OCI-LY1 (cell line): Measurements from ENCODE around the gene CSGALNACT2.

Experiments
- H2AFZ ChIP-seq: fragments of 200-600 bp; sonication (generic), shearing (Covaris generic); 2 replicates; pipeline ENCODE4 v1.6.0; 2014; ENCODE audit warnings: antibody characterized with exemption, mild to moderate bottlenecking, low read length
- H3F3A ChIP-seq: fragments of 200-600 bp; sonication (generic), shearing (Covaris generic); 2 replicates; pipeline ENCODE4 v1.6.0; 2014; ENCODE audit warnings: mild to moderate bottlenecking, antibody characterized with exemption, low read length, moderate library complexity; ENCODE audit not compliant: insufficient read depth
- H3K27ac ChIP-seq: fragments of 200-600 bp; sonication (generic); 2 replicates; pipeline ENCODE4 v1.5.1; 2014; ENCODE audit warnings: low read length, mixed run types, mild to moderate bottlenecking, low read depth; ENCODE audit not compliant: poor library complexity, severe bottlenecking
- H3K27me3 ChIP-seq: fragments of 200-600 bp; sonication (generic); 2 replicates; pipeline ENCODE4 v1.6.0; 2014; ENCODE audit warnings: antibody characterized with exemption, mild to moderate bottlenecking, low read length, moderate library complexity; ENCODE audit not compliant: insufficient read depth
- H3K36me3 ChIP-seq: fragments of 200-600 bp; sonication (generic); 2 replicates; pipeline ENCODE4 v1.6.1; 2014; ENCODE audit warnings: mild to moderate bottlenecking, antibody characterized with exemption, low read length, moderate library complexity, mixed read lengths; ENCODE audit not compliant: insufficient read depth
- H3K4me1 ChIP-seq: fragments of 200-600 bp; sonication (generic); 2 replicates; pipeline ENCODE4 v1.5.1; 2014; ENCODE audit warnings: mild to moderate bottlenecking, low read length, moderate library complexity; ENCODE audit not compliant: insufficient read depth, severe bottlenecking
- H3K4me2 ChIP-seq: fragments of 200-600 bp; sonication (generic), shearing (Covaris generic); 2 replicates; pipeline ENCODE4 v1.6.1; 2014; ENCODE audit warnings: low read length
- H3K4me3 ChIP-seq: fragments of 200-600 bp; sonication (generic); 2 replicates; pipeline ENCODE4 v1.5.1; 2014; ENCODE audit warnings: low read length, low read depth, mild to moderate bottlenecking, mixed read lengths; ENCODE audit not compliant: poor library complexity, severe bottlenecking
- H3K79me2 ChIP-seq: fragments of 200-600 bp; shearing (Covaris generic); 2 replicates; pipeline ENCODE4 v1.6.1; 2016; ENCODE audit warnings: mixed run types, low read length, mixed read lengths; ENCODE audit not compliant: insufficient read depth
- H3K9ac ChIP-seq: fragments of 200-600 bp; sonication (generic), shearing (Covaris generic); 2 replicates; pipeline ENCODE4 v1.6.1; 2014; ENCODE audit warnings: mild to moderate bottlenecking, low read length, mixed read lengths
- H3K9me2 ChIP-seq: fragments of 200-600 bp; sonication (generic), shearing (Covaris generic); 2 replicates; pipeline ENCODE4 v1.6.1; 2014; ENCODE audit warnings: low read depth, mild to moderate bottlenecking, low read length, mixed read lengths
- H3K9me3 ChIP-seq: fragments of 200-600 bp; shearing (Covaris generic); 2 replicates; pipeline ENCODE4 v1.6.1; 2014; ENCODE audit warnings: low read length, mixed read lengths
- H4K20me1 ChIP-seq: fragments of 200-600 bp; sonication (generic), shearing (Covaris generic); 2 replicates; pipeline ENCODE4 v1.6.0; 2016; ENCODE audit warnings: mild to moderate bottlenecking, low read length; ENCODE audit not compliant: insufficient read depth
- CTCF ChIP-seq: fragments of 200-600 bp; sonication (generic), shearing (Covaris generic); IDR thresholded peaks from 2 replicates; pipeline ENCODE4 v1.5.1; 2017; ENCODE audit warnings: mild to moderate bottlenecking, antibody characterized with exemption, low read length, moderate library complexity, mixed read lengths
- EZH2 ChIP-seq: fragments of 200-600 bp; sonication (generic), shearing (Covaris generic); IDR thresholded peaks from 2 replicates; pipeline ENCODE4 v1.8.0; 2017; ENCODE audit warnings: borderline replicate concordance, mixed run types, mild to moderate bottlenecking, antibody characterized with exemption, low read length, moderate library complexity, mixed read lengths

CSGALNACT2 gene

GRCh38 chr10:43090664-43091063 lies 47.6 kb upstream of the CSGALNACT2 start:
- Histone ChIP-seq H3K27ac (no peak overlapping the region), H3K79me2 (no peaks in the 10 kb centered on the region), H3K4me2 (no peak overlapping the region), H3K4me3 (no peak overlapping the region), H3K27me3 (no peaks in the 10 kb centered on the region), H2AFZ (no peak overlapping the region), H3K4me1 (no peaks in the 10 kb centered on the region), H3K9ac (no peak overlapping the region), H3K36me3 (no peaks in the 10 kb centered on the region), H4K20me1 (no peaks in the 10 kb centered on the region), H3F3A (no peaks in the 10 kb centered on the region), H3K9me3 (no peaks in the 10 kb centered on the region), H3K9me2 (no peaks in the 10 kb centered on the region)
- TF ChIP-seq CTCF (no peak), EZH2 (no peak)

- H3K79me2 ChIP-seq: no peaks in the 10 kb centered on the region
- no peaks in the 10 kb centered on the region for H3K36me3 ChIP-seq
- TF ChIP-seq CTCF: no peak
- no peak for TF ChIP-seq EZH2
- no peaks in the 10 kb centered on the region for H3K27me3 ChIP-seq
- H4K20me1 ChIP-seq: no peaks in the 10 kb centered on the region
- H3K27ac ChIP-seq: no peak overlapping the region
- no peak overlapping the region for H3K4me3 ChIP-seq
- no peaks in the 10 kb centered on the region for H3F3A ChIP-seq
- H3K9me2 ChIP-seq: no peaks in the 10 kb centered on the region
- no peaks in the 10 kb centered on the region for H3K9me3 ChIP-seq
- no peak overlapping the region for H3K9ac ChIP-seq
- no peaks in the 10 kb centered on the region for H3K4me1 ChIP-seq
- H3K4me2 ChIP-seq: no peak overlapping the region
- no peak overlapping the region for H2AFZ ChIP-seq
Measured at GRCh38 chr10:43091846-43092245, 46.4 kb upstream of the CSGALNACT2 start.

GRCh38 chr10:43093423-43094076 lies 44.7 kb upstream of the CSGALNACT2 start:
- no peaks in the 10 kb centered on the region for H3K79me2 ChIP-seq
- H3K9me2 ChIP-seq: no peaks in the 10 kb centered on the region
- H3K9me3 ChIP-seq: no peaks in the 10 kb centered on the region
- no peaks in the 10 kb centered on the region for H3F3A ChIP-seq
- H4K20me1 ChIP-seq: no peaks in the 10 kb centered on the region
- H3K9ac ChIP-seq: no peak overlapping the region
- no peak overlapping the region for H3K4me2 ChIP-seq
- no peaks in the 10 kb centered on the region for H3K36me3 ChIP-seq
- H3K27me3 ChIP-seq: no peaks in the 10 kb centered on the region
- H3K4me3 ChIP-seq: no peak overlapping the region
- H2AFZ ChIP-seq: no peak overlapping the region
- H3K27ac ChIP-seq: no peak overlapping the region
- no peaks in the 10 kb centered on the region for H3K4me1 ChIP-seq
- TF ChIP-seq EZH2 (no peak), CTCF (no peak)
